ENCODE results near the gene LEAP2.

Gene LEAP2

DNA sequence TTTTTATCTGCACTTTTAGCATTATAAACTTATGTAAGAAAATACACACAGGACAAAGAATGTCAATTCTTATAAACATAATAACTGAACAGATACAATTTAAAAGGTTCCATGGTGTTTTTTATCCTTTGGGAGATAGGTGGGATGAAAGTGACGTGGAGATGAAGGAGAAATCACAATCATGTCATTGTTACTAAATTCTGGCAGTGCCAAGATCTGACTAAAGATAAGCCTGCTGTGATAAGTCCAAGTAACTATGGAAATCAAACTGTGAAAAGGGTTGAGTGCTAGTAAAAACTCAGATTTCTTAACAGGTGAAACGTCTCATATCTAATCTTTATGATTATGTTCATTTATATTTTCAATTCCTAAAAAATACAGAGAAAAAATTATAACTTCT lies 11.1 kb downstream of the LEAP2 start:
- DNase-seq = no peak

DNA sequence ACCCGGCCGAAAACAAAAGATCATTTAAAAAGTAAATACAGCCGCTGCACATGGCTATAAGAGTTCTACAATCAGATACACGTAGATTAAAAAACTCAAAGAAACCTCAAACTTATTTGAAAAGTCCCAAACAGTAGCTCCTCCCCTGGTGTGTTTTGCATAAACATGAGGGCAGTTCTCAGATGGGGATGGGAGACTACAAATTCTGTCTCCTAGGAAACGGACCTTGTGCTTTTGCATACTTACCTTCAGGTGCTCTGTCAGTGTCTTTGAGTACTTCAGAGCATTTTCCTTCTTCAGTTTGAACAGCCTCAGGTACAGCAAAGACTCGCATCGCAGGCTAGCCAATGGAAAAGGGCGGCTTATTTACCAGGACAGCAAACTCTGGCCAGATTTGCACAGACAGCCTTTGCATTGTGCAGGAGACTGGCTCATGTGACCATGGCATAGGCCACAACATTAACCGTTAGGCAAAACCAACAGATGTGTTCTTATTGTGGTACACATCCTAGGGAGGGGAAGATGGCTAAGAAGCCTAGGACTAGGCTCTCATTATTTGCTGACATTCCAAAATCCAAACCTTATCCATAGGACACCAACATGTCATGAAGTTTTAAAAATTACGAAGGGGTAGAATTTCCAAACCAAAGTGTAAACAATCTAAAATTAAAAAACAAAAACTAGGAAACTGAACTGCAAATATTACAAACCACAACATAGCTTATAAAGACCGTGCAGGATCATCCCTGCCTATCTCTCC lies 12.8 kb downstream of the LEAP2 start:
- no peak for DNase-seq

DNA sequence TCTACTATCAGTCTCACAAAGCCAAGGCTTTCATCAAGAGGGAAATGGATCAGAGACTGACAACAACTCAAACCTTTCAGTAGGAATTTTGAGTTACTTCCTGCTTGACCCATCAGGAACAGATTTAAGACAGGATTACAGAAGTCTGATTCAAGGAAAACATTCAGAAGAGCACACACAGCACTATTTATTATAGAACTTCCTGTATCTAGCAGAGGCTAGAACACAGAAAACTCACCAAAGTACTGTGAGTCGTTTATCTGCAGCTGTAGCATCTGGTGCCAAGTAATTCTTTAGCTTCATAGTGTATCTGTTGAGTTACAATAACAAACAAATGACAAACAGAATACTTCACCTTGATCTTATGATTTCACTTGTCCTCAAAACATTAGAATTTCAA lies 13.8 kb downstream of the LEAP2 start:
- no peak for DNase-seq

DNA sequence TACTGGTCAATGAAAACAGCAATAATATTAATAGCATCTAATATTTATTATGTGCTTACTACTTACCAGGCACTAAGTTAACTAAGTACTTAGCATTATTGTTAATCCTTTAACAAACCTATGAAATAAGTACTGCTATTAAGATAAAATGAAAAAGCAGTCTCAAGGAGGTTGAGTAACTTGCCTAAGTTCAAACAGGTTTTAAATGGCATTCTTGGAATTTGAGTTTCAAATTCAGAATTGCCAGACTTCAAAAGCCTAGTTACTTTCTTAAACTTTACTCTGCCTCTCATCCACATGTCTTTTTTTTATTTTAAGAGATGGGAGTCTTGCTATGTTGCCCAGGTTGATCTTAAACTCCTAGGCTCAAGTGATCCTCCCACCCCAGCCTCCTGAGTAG lies 16.0 kb downstream of the LEAP2 start:
- no peak for DNase-seq

DNA sequence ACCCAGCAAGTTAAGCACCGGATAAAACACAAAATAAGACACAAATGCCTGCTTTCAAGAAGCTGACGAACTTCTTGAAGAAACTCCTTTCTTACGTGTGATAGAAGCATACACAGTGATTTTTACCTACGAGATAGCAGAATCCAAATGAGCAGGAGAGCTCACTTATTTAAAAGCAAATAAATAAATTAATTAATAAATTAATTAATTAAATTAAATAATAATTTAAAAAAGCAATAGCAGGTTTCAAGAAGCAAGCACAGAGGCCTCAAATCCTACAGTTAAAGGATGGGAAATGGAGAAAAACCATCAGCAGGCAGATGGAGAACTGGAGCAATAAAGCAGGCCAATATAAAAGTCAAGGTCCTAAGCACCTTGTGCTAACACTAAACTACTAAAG lies 17.3 kb downstream of the LEAP2 start:
- no peak for DNase-seq

DNA sequence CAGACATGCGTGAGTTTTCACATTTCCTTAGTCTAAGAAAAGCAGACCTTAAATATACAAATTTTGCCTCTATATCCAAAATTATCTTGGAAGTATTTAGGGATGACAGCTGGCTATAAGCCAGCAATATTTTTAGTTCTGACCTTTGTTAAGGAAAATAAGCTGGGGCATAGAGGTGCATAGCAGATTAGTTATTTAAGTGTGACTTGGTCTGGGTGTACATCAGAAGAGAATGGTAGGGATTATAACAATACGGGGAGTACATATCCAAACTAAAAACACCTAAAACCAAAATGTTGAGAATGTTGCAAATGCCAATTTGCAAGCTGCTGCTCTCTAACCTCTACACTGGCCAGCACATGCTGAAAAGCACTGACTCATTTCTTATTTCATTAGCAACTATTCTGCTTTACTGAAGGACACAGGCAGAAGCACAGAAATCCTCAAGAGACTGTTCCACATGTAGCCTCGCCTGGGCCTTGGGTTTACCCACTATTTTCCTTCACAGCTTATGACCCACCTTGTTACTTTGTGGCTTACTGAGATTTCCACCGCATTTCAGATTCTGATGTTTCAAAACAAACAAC lies 22.3 kb downstream of the LEAP2 start:
- DNase-seq = no peak

DNA sequence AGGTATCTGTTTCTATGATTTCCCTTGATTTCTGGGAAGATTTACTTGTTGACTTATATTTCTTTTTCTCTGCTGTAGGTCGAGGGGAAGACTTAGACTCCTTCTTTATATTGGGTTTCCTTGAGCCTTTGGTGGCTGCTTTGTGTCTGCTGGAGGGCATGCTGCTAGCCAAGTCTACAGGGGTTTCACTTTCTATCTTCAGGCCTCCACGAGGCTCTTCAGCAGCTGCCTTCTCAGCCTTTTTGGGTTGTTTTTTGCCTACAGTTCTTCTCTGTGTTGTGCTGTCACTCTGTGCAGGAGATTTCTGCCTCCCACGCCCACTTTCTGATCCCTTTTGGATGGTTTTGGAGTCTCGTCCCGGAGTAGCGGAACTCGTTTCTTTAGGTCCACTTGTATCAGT lies 23.2 kb downstream of the LEAP2 start:
- DNase-seq = no peak

DNA sequence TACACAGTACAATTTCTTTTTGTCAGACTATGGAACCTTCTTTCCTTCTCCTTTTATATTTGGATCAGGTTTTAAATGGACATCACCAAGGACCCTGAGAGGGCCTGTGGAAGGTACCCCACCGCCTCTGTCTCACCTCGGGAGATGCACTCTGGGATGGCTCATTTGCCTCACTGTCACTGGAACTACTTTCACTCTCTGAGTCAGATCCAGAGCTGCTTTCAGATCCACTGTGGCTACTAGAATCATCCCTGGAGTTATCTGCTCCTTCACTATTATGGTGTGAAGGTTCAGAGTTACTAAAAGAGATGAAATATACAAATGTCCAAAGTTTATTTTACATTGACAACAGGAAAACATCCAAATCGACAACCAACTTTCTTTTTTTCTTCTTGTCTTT lies 24.6 kb downstream of the LEAP2 start:
- DNase-seq = no peak

DNA sequence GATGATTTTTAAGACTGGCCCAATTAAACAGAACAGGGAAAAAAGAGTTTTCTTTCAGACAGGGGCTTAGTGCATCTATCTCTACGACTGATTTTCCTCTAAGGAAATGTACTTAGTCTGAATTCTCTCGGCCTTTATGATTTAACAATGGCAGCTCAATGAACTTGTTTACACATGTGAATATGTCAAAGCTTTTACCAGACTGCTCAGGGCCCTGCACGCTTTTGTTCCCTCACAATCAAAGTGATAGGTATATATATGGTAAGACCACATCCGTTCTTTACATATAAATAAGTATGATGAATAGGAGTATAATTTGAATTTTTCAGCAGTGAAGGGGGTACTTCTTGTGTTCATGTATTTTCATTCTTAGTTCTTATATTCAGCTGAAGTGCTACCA lies 27.6 kb downstream of the LEAP2 start:
- no peak for DNase-seq

DNA sequence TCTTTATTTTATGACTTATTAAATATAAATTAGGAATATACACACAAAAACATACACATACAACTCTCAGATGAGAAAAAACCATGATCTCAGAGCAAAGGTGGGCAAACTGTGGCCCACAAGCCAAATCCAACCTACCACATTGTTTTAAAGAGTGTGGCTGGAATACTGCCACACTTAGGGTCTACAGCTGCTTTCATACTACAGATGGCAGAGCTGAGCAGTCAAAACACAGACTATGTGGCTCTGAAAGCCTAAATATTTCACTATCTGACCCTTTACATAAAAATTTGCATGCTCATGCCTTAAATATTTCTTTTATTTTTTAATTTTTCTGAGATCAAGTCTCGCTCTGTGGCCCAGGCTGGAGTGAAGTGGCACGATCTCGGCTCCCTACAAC lies 28.3 kb downstream of the LEAP2 start:
- no peak for DNase-seq

DNA sequence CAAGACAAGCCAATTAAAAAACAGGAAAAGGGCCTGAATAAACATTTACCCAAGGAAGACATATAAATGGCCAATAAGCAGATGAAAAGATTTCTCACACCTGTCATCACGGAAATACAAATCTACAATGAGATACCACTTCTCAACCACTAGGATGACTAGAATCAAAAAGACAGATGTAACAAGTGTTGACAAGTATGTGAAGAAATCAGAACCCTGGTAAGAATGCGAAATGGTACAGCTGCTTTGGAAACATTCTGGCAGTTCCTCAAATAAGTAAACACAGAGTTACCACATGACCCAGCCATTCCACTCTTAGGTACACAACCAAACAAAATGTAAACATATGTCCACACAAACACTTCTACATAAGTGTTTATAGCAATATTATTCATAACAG lies 32.5 kb downstream of the LEAP2 start:
- DNase-seq = peak; percentile 63

DNA sequence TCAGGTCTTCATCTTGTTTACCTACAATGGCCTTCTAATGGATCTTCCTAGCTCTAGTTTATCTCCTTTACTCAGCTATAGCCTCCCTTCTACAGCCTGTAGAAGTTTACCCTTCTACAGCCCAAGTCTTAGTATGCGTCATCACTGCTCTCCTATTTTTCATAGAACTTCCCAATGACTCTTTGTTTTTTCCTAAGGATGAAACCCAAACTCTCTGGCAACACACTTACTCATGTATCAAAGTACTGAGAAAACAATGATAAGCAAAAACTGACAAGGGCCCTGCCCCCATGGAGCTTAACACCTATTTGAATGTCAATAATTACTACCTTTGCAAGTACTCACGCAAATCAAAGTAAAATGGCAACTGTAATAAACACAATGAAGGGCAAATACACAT lies 33.7 kb downstream of the LEAP2 start:
- DNase-seq = no peak

DNA sequence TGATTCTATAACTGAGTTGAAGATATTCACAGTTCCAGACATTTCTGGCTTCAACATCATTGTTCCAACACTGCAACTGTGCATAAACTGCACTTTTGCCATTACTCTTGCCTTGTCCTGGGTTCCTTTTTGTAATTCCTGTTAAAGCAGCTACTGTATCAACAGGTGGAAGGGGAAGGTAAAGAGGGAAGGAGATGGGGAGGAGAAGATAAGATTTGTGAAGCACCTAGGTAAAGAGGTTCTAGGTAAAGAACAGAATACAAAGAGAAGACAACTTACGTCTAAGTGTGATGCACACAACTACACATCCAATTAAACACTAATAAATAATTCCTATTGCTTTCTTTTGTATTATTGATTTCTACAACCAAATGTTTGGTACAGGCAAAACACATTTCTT lies 36.2 kb downstream of the LEAP2 start:
- no peak for DNase-seq

DNA sequence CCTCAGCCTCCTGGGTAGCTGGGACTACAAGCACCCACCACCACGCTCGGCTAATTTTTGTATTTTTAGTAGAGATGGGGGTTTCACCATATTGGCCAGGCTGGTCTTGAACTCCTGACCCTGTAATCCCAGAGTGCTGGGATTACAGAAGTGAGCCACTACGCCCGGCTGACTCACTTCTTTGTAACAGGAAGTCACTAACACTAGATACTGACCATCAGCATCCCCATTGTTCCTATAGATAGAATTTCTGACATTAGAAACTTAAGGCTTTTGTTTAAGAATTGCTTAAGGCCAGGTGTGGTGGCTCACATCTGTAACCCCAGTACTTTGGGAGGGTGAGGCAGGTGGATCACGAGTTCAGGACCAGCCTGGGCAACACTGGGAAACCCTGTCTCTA lies 42.2 kb downstream of the LEAP2 start:
- DNase-seq = peak; percentile 63

DNA sequence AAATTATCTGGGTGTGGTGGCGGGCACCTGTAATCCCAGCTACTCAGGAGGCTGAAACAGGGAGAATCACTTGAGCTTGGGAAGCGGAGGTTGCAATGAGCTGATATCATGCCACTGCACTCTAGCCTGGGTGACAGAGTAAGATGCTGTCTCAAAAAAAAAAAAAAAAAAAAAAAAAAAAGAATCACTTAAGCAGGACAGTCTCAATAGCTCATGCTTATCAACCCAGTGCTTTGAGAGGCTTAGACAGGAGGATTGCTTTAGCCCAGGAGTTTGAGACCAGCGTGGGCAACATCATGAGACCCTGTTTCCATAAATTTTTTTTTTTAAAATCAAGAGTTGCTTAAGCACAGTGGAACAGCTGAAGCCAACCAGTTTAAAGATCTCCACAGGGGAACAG lies 42.6 kb downstream of the LEAP2 start:
- DNase-seq = no peak
